Stimulated activated CD4-positive, alpha-beta T cell treated with anti-CD3 and anti-CD28 coated beads, Interleukin-15, amount 100 ng/mL, for 24 hours (primary cell): ENCODE measurements around the gene TMED7.
"Not testable (repeated sequence)": the region's sequence is repeated elsewhere in the genome, so short reads cannot be mapped to it uniquely, and the experiment has no call there.

ENCODE experiments used
- DNase-seq: peaks from one replicate; pipeline ENCODE4 v3.0.0-alpha.2; 2020

Gene TMED7

DNA sequence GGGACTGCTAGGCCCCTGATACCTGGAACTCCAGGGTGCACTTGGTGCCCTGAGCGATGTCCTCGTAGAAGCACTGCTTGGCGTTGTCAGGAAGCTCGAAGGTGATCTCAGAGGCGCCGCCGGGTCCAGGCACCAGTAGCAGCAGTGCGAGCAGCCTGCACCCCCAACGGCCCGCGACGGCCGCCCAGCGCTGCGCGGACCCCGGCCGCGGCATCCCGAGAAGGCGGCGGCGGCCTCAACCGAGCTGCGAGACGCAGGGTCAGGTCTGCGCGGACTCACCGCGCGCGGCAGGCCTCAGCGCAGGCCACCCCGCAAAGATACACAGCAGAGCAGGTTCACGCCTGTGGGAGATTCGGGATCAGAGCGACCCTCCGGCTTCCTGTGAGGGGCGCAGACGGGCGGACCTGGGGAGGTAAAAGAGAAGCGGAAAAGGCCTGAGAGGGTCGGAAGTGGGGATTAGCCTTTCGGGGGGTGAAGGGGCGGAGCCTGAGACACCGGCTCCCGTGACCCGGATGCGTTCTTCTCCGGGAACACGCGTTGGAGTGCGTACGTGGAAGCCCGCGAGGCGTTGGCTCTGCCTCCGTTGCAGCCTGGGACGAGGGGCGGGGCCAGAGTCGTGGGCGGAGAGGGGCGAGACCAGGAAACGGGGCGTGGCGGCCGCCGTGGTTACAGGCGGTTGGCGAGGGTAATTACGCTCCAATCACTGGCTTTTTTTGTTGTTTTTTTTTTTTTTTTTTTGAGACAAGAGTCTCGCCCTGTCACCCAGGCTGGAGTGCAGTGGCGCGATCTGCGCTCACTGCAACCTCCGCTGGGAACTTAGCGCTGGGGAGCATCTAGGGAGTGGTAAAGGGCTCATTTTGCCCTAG, at the start of gene TMED7:
TMED7 (minus strand) TSS at position 458 of the 866 bp plus-strand sequence; CDS start at position 214, 244 bp downstream.
- DNase-seq = peak; percentile 100

DNA sequence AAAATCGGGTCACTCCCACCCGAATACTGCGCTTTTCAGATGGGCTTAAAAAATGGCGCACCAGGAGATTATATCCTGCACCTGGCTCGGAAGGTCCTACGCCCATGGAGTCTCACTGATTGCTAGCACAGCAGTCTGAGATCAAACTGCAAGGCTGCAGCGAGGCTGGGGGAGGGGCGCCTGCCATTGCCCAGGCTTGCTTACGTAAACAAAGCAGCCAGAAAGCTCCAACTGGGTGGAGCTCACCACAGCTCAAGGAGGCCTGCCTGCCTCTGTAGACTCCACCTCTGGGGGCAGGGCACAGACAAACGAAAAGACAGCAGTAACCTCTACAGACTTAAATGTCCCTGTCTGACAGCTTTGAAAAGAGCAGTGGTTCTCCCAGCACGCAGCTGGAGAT, 48.9 kb upstream of the TMED7 start:
- not testable (repeated sequence) for DNase-seq

DNA sequence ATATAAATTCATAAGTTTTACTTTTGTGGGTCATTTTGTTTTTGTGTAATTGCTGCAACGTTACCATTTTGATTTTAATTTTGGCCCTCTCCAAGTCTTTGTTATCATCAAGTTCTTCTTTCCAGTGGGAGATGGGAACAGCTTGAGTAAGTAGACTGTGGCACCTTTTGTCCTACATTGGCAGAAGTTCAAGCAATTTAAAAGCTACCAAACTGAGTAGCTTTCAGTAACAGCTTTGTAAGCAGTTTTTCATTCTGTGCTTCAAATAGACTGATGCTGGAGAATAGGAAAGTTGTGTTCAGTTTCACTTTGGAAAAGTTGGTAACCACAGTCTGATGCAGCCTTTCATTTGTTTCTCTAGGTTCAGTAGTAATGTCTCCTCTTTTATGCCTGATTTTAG, 47.8 kb upstream of the TMED7 start:
- DNase-seq = no peak

DNA sequence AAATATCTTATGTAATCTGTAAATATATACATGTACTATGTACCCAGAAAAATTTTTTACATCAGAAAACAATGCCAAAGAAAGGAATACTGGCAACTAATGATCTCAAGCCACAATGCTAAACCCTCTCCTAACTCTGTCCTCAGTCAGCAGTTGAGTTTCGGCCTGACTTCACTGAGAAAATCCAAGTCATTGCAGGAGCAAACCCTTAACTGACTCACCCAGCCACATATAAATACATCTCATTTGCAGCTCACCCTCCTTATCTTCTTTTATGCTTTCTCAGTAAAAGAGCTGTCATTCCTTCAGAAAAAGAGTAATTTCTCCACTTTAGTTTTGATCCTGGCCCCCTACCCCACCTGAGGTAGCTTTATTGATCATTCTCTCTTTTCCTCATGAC, 46.1 kb upstream of the TMED7 start:
- no peak for DNase-seq

DNA sequence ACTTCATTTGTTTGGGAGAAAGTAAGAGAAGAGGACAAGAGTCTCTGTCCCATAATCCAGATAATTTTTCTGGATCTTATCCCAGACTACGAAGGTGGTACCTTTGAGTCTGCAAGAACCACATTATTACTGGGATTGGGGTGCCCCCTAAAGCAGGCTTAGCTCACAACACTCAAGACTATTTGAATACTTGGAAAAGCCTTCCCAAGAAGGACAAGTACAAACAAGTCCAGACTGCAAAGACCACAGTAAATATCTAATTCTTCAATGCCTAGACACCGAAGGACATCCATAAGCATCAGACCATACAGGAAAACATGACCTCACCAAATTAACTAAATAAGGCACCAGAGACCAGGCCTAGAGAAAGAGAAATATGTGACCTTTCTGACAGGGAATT, 40.2 kb upstream of the TMED7 start:
- DNase-seq = no peak

DNA sequence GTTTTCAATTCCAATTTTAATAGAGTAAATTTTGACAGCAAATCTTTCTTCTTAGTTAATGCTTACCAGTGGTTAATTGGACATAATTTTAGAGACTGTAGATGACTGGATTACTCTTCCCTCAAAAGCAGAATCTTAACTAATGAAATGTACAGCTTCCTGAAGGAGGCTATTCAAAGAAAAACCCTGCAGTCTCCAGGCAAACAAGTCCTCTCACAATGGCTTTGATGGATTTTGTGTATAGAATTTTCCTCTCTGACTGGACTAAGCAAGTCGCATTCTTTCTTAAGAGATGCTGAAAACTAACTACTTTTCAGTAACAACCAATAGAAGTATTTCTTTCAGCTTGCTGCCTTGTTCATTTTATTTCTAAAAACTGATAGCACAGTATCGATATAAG, 35.7 kb upstream of the TMED7 start:
- no peak for DNase-seq

DNA sequence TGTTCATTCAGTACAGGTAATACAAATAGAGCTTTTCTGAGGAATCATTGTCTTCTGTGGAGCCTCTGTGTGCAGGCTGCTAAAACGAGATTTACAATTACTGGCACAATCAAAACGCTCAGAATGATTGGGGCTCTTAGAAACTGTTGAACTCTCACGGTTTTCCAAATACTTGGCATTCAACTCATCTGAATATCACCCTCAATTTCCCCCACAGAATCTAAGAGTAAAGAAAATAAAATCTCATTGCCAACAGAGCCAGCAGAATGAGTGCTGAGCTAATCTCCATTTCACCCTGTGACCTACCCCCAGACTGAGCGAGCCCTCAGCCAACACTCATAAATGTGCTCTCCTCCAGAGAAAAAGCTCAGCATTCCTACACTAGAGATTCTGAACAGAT, 35.3 kb upstream of the TMED7 start:
- no peak for DNase-seq

DNA sequence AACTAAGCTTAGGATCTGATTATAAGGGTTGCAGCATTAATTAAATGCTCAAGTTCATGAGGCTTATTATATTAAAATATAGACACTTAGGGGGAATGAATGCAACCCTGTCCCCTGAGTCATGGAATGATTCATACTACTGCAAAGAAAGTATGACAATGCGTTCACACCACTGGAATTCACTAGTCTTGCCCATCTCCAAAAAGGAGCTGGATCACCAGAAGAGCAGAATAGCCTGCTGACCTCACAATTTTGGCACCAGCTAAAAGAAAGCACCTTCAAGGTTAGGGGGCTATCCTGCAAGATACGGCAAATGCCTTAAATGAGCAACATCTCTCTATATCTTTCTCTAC, 32.0 kb upstream of the TMED7 start:
- DNase-seq = no peak

DNA sequence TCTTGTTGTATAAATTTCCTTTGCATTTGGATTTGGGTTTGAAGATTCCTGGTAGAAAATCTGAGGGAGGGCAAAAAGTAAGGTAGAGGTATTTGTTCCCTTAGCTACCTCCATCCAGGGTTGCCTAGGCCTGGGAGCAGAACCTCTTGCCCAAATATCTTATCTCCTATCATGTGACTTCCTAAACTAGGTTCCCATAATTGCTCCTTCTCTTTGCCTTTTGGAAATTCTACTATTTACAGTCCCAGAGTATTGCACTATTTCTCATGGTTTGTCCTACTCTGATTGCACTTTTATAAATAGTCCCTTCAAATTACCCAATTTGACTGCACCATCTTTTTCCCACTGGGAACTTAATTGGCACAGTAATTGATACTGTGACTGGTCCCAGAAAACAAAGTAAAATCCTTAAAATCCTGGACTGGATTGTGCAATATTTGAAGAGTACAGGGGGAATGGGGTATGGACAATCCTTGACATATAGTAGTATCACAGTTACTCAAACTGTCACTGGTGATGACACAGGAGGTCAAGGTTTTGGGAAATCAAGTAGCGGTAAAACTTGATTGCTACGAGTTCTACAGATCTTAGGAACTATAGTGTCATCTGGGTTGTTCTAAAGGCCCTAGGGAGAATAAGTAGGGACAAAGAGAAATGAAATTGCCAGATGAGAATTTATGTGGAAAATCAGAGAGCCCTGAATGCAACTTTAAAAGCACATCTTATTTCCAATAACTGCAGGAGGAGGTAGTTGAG, 31.5 kb upstream of the TMED7 start:
- DNase-seq = no peak

DNA sequence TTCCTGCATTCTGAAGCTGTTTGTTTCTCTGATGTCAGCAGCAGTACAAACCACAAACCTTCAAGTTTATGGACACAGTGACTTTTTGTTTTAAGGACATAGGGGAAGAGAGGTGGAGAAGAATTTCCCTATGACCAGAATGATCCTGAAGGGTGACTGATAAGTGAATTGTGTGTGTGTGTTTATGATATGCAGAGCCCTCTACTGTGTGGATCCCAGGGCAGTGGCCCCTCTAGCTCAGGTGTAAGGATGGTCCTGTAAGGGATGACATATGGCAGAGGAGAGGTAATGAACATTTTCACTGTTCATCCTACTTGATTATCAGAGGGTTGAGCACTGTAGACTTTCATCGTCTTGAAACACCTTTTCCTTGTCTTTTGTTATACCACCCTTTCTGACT, 30.6 kb upstream of the TMED7 start:
- DNase-seq = no peak

DNA sequence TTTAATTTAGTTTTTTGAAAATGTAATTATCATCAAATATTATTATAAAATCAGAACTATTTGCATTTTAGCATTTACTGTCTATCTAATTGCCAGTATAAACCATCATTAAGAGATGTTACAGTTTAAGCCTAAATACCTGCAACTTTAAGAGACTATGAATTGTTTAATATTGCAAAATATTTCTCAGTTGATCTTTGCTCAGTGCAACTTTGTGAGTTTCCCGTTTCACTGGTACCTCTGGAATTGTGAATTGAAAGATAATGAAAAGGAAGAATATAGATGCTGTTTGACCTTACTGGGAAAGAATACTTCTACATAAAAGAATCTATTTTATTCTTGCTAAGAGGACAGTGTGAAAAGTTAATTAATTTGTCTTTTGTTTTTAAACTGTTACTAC, 30.2 kb upstream of the TMED7 start:
- no peak for DNase-seq

DNA sequence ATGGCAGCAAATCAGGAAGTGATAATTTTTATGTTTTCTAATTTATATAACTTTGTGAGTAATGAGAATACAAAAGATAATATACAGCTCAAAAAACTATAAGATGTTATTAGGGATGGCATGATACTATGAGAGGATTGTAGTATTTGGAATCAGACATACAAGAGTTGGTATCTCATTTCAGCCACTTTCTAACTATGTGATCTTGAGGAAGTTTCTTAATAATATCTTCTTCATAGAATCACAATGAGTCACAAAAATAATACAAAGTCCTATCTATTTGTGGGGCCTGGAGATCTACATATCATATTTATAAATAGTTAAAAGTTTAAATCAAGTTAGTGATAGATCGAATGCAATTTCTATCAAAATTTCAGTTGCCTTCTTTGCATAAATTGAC, 23.7 kb upstream of the TMED7 start:
- no peak for DNase-seq

DNA sequence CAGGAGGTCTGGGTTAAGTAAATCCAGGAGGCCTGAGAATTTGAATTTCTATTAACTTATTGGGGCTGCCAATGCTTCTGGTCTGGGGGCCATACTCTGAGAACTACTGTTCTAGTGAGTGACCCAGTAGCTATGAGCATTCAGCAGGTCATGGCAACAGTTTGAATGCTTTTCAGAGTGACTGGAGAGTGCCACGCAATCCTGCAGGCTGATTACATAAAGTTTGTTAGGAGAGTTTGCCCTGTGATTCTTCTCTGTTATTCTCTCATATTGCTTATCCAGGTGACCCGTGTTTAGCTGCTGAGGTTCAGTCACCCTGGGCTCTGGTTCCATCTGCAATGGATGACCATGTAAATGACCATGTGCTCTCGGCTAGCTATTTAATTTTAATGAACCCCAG, 22.2 kb upstream of the TMED7 start:
- DNase-seq = no peak

DNA sequence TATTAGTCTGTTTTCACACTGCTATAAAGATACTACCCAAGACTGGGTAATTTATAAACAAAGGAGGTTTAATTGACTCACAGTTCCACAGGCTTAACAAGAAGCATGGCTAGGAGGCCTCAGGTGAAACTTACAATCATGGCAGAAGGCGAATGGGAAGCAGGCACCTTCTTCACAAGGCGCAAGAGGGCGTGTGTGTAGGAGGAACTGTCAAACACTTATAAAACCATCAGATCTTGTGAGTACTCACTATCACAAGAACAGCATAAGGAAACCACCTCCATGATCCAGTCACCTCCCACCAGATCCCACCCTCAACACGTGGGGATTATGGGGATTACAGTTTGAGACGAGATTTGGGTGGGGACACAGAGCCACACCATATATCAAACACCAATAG, 19.6 kb upstream of the TMED7 start:
- DNase-seq = not testable (repeated sequence)

DNA sequence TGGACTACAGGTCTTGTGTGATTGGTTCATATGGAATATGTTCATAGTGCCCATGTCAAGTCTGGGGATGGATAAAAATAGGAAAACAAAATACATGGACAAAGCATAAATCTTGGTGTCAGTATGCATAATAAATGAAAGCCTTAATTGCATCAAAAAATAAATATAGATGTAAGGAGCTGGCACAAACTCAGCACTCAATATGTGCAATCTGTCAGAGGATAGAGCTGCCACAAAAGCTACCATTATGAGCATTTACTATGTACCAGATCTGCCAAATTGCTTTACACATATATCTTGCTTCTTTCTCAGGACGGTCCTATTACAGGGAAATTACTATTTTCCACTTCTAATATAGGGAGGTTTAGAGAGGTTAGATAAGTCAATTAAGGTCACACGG, 18.2 kb upstream of the TMED7 start:
- DNase-seq = no peak

DNA sequence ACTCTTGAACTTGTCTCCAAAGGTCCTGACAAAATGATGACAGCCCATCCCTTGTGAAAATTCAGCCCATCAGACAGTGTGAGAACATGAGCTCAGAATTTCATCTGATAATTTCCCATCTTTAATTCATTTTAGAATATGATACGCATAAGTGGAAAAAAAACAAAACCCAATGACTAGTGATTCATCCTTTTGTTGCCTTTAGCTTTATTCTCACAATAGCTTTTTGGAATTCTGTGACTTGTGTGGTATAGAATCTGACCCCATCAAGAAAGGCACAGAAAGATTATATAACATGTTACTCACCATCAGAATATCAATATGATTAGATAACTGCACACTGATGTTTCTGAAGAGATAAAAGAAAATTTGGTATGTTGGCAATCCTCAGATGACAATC, 16.1 kb upstream of the TMED7 start:
- no peak for DNase-seq

DNA sequence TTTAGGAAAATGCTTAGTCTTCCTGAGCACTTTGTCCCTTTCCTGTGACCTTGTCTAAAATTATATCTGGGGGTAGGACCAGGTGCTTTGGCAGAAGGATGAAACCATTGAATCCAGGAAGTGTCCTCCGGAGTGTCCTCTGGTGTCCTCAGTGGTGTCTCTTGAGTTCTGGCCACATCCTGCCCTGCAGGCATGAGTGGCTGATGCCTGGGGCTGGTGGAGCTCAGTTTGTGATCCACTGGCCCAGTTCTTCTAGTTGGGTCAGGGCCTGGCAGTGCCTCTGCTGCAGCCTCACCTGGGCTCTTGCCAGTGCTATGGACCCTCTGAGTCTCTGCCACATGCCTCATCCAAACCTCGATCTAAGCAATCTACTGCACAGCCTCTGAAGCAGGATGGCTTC, 14.4 kb upstream of the TMED7 start:
- no peak for DNase-seq

DNA sequence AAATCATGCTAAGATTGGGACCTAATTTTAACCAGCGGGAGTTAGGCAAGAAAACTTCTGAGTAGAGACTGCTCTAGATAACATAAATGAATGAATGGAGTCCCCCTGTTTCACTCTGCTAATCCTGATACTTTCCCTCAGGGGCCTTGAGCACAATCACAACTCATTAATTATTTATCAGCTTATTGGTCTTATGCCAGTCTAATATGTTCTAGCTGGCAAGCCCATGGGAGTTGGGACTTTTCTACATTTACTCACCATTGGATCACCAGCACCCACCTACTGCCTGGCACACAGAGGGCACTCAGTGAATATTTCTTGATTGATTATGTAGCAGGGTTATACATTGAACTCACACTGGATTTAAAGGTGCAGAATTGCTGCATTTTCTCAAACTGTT, 13.5 kb upstream of the TMED7 start:
- no peak for DNase-seq

DNA sequence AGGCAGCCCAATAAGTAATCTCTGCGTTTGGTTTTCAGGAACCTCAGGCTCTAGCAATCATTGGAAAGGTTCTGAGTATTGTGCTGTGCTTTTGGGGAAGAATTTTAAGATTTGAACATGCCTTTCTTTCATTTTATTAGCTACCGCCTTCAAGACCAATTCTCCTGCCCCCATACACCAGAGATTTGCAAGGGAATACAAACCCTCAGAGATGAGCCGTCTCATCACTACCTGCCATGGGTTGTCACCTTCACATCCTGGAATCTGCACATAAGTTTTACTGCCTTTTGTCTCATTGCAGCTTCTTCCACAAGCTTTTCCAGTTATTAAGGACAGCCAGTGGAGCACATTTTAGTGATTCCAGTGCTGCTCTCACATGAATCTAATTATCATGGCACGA, 11.7 kb upstream of the TMED7 start:
- DNase-seq = no peak

DNA sequence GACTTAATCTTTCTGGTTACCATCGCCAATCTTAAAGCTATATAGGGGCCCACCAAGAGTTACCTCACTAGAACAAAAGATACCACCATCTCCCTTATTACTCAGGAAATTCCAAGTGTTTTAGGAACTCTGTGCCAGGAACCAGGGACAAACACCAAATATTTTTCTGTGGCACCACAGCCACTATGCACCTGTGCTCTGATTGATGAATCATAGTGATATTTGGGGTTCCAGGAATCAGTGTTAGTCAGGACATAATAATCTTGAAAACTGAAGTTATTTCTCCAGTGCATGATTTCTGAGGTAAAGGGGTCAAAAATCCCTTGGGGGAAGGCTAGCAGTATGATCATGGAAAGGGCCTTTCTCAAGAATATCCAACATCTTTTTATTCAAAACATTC, 10.2 kb upstream of the TMED7 start:
- DNase-seq = no peak

DNA sequence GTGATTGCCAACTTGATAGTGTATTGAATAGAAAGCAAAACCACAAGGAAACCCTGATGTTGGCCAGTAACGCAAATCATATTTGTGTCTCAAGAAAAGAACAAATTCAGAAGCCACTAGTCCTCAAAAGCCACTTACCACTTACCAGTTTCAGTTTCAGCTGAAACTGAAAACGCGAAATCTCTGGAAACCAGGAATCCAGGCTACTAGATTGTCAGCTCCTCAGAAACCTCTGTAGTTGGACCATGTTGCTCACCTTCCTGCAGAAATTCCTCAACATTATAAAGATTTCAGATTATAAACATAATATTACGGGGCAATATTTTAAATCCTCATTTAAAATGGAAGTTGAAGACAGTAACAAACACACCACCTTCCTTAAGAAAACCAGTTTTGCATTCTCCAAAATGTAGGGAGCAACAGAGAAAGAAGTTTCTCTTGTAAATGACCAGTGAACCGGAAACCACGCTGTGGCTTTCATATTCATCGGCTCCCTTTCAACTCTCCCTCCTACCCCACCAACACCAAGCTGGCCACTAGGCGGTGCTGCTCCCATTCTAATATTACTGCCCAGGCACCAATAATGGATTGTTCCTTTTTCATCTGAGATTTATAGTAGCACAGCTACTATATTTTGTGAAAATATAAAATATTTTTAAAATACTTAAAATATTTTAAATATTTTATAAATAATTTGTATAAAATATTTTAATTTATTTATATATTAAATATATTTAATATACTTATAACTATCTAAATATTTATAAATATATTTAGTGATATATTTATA, 8.7 kb upstream of the TMED7 start:
- DNase-seq = peak; percentile 91

DNA sequence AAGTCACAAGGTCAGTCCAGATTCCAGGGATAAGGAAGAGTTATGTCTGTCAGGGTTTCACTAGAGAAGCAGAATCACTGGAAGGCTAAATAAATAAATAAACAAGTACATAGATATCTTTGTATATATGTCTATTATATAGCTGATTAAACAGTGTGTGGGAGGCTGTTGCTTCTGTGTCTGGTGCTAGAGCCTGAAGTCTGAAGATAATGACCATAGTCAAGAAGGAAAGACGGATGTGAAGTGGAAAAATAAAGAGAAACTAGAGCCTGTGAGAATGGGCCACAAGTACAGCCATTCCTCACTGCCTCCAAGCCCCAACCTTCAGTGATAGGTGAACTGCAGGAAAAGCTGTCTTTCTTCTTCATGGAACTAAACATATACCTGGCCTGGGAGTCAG, 4.1 kb upstream of the TMED7 start:
- DNase-seq = no peak

DNA sequence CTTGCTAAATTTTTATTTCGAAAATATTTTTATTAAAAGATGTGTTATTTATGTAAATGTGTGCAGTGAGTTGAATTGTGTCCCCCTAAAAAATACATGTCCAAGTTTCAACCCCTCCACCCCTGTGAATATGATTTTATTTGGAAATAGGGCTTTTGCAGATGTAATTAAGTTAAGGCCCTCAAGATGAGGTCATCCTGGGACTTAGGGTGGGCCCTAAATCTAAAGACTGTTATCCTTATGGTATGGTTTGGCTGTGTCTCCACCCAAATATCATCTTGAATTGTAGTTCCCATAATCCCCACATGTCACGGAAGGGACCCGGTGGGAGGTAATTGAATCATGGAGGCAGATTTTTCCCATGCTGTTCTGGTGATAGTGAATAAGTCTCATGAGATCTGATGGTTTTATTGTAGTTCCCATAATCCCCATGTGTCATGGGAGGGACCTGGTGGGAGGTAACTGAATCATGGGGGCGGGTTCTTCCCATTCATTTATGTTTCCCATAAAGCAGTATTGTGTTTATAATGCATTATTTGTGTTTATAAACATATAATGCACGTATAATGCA, 1.5 kb upstream of the TMED7 start:
- no peak for DNase-seq
